Measurements from ENCODE around the gene KCTD5. TPM values are rescaled to one million over a fixed set of nuclear protein-coding genes. Genes with fewer than 3 reads are reported as not detected.
"Not testable (repeated sequence)": the region's sequence is repeated elsewhere in the genome, so short reads cannot be mapped to it uniquely, and the experiment has no call there.

The KCTD5 gene
- total and polyA plus RNA-seq, 2 experiments from 2014 or later, result 19.7 to 31.8 TPM

DNA sequence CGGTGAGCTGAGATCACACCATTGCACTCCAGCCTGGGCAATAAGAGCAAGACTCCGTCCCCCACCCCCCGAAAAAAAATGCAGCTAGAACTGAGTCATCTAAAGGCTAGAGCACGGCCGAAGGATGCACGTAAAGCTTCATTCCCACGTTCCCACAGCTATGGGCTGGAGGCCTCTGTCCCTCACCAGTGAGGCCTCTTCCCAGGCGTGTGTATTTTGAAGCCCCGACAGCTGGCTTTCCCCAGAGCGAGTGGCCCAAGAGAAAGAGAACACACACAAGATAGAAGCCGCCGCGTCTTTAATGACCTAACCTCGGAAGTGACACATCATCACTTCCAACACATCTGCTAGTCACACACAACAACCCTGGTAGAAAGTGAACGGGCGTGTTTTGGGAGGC lies 6.6 kb upstream of the KCTD5 start (continued):
- no peak for TF ChIP-seq ZNF462 (CRISPR knock-in tag; IDR thresholded peaks at IDR 0.05)
- no peak for TF ChIP-seq CREB1 (CRISPR knock-in tag; IDR thresholded peaks at IDR 0.05; ENCODE audit: low read depth)
- no peak for TF ChIP-seq EZH2phosphoT487 (IDR thresholded peaks at IDR 0.05; ENCODE audit: unreplicated experiment)
- no peak for TF ChIP-seq ETS1 (IDR thresholded peaks at IDR 0.05)
- no peak for TF ChIP-seq JUNB (IDR thresholded peaks at IDR 0.05; ENCODE audit: unreplicated experiment)
- TF ChIP-seq ZNF331 (CRISPR knock-in tag; IDR thresholded peaks at IDR 0.05; ENCODE audit: low read depth), result no peak
- TF ChIP-seq NANOG (IDR thresholded peaks at IDR 0.05; ENCODE audit: borderline replicate concordance), result no peak
- no peak for TF ChIP-seq ZNF114 (CRISPR knock-in tag; IDR thresholded peaks at IDR 0.05)
- TF ChIP-seq, protein P1, sequence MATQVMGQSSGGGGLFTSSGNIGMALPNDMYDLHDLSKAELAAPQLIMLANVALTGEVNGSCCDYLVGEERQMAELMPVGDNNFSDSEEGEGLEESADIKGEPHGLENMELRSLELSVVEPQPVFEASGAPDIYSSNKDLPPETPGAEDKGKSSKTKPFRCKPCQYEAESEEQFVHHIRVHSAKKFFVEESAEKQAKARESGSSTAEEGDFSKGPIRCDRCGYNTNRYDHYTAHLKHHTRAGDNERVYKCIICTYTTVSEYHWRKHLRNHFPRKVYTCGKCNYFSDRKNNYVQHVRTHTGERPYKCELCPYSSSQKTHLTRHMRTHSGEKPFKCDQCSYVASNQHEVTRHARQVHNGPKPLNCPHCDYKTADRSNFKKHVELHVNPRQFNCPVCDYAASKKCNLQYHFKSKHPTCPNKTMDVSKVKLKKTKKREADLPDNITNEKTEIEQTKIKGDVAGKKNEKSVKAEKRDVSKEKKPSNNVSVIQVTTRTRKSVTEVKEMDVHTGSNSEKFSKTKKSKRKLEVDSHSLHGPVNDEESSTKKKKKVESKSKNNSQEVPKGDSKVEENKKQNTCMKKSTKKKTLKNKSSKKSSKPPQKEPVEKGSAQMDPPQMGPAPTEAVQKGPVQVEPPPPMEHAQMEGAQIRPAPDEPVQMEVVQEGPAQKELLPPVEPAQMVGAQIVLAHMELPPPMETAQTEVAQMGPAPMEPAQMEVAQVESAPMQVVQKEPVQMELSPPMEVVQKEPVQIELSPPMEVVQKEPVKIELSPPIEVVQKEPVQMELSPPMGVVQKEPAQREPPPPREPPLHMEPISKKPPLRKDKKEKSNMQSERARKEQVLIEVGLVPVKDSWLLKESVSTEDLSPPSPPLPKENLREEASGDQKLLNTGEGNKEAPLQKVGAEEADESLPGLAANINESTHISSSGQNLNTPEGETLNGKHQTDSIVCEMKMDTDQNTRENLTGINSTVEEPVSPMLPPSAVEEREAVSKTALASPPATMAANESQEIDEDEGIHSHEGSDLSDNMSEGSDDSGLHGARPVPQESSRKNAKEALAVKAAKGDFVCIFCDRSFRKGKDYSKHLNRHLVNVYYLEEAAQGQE (IDR thresholded peaks at IDR 0.05; ENCODE audit: unreplicated experiment), result no peak
- no peak for TF ChIP-seq STAT1 (IDR thresholded peaks at IDR 0.05; ENCODE audit: unreplicated experiment)

DNA sequence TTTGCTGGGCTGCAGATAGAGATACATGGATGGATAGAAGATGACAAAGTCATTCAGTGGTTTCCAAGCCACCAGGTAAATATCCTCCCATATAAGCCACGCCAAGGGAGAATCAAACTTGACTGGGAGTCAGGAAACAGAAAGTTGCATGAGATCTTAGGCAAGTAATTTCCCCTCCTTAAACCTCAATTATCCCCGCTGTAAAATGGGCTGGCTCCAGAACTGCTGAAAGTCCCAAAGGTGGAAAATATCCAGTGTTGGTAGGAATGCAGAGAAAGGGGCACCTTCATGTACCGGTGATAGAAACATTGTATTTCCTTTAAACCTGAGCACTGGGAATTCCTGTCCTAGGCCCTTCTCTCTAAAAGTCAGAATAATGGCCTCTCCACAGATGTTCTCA lies 5.4 kb upstream of the KCTD5 start:
- not testable (repeated sequence) for H3K4me2 ChIP-seq; H3K27ac ChIP-seq (ENCODE audit: low read depth); H3K36me3 ChIP-seq (ENCODE audit: insufficient read depth); ATAC-seq; H3K4me1 ChIP-seq (ENCODE audit: insufficient read depth); H3K27me3 ChIP-seq (ENCODE audit: insufficient read depth); H4K20me1 ChIP-seq (replicated peaks; ENCODE audit: insufficient read depth); H3K9me3 Mint-ChIP-seq; H3K4me3 ChIP-seq; H3K4me1 Mint-ChIP-seq; H3K27ac Mint-ChIP-seq; H2AFZ ChIP-seq; DNase-seq (ENCODE audit: low spot score); H3K4me3 Mint-ChIP-seq; H3K27me3 Mint-ChIP-seq (ENCODE audit: insufficient read depth, low read depth, poor library complexity); H3F3A ChIP-seq (replicated peaks; ENCODE audit: low read depth); H3K9me2 ChIP-seq (ENCODE audit: insufficient read depth)
- peaks cover 13% of the 10 kb centered on the region; the same call in 2 of the 3 replicates for H3K36me3 Mint-ChIP-seq (ENCODE audit: low read depth)
- peaks cover 17% of the 10 kb centered on the region for H3K79me2 ChIP-seq (replicated peaks; ENCODE audit: insufficient read depth)

- H3K9me3 Mint-ChIP-seq, result not testable (repeated sequence)
These were observed 3.9 kb upstream of the KCTD5 start for GRCh38 chr16:2678206-2678965.

More at GRCh38 chr16:2678206-2678965, 3.9 kb upstream of the KCTD5 start:
- not testable (repeated sequence) for H3K4me1 ChIP-seq (ENCODE audit: insufficient read depth); H4K20me1 ChIP-seq (replicated peaks; ENCODE audit: insufficient read depth); ATAC-seq; H3K4me3 ChIP-seq; H2AFZ ChIP-seq; H3K4me2 ChIP-seq; H3K9me2 ChIP-seq (ENCODE audit: insufficient read depth); H3F3A ChIP-seq (replicated peaks; ENCODE audit: low read depth); H3K27me3 ChIP-seq (ENCODE audit: insufficient read depth); H3K36me3 ChIP-seq (ENCODE audit: insufficient read depth); H3K27ac Mint-ChIP-seq; H3K4me1 Mint-ChIP-seq; DNase-seq (ENCODE audit: low spot score); H3K27me3 Mint-ChIP-seq (ENCODE audit: insufficient read depth, low read depth, poor library complexity); H3K27ac ChIP-seq (ENCODE audit: low read depth); H3K4me3 Mint-ChIP-seq
- H3K79me2 ChIP-seq (replicated peaks; ENCODE audit: insufficient read depth), result peaks cover 21% of the 10 kb centered on the region
- peaks cover 16% of the 10 kb centered on the region; the same call in 2 of the 3 replicates for H3K36me3 Mint-ChIP-seq (ENCODE audit: low read depth)

Measured in GM23338 (cell line).